Small intestine (tissue), 7 donors: Measurements from ENCODE around the gene CLEC18A. TPM values are rescaled to one million over a fixed set of nuclear protein-coding genes. Genes with fewer than 3 reads are reported as not detected.
"Not testable (repeated sequence)": the region's sequence is repeated elsewhere in the genome, so short reads cannot be mapped to it uniquely, and the experiment has no call there.

ENCODE experiments used
- DNase-seq, 2 donors: peaks; one replicate each; pipeline versions ENCODE4 v3.0.0 to v3.0.0-alpha.2; 2013
- FAIRE-seq: peaks from 2 replicates; lab custom pipeline; 2012; peaks lifted over from hg19 to GRCh38; lab: Jason Lieb, UNC
- H3K27ac ChIP-seq, 3 donors: one replicate each; pipeline ENCODE4 v1.5.1; 2013; ENCODE audit warnings: low read length in 2 of 3, mild to moderate bottlenecking in 2 of 3, control low read depth in 1 of 3, inconsistent platforms in 1 of 3, low read depth in 1 of 3, moderate library complexity in 1 of 3
- H3K27me3 ChIP-seq, 3 donors: one replicate each; pipeline ENCODE4 v1.6.1; 2013; ENCODE audit warnings: low read length in 3 of 3, inconsistent platforms in 1 of 3; ENCODE audit not compliant: control insufficient read depth in 3 of 3, insufficient read depth in 3 of 3
- H3K36me3 ChIP-seq, 3 donors: one replicate each; pipeline ENCODE4 v1.6.1; 2013; ENCODE audit warnings: low read length in 3 of 3, inconsistent platforms in 1 of 3, low read depth in 1 of 3, mild to moderate bottlenecking in 1 of 3, moderate library complexity in 1 of 3; ENCODE audit not compliant: control insufficient read depth in 3 of 3, insufficient read depth in 2 of 3
- H3K4me1 ChIP-seq, 3 donors: one replicate each; pipeline ENCODE4 v1.6.1; 2013; ENCODE audit warnings: low read length in 2 of 3, inconsistent platforms in 1 of 3, low read depth in 1 of 3, mild to moderate bottlenecking in 1 of 3, moderate library complexity in 1 of 3; ENCODE audit not compliant: control insufficient read depth in 3 of 3, insufficient read depth in 2 of 3
- H3K4me3 ChIP-seq, 3 donors: one replicate each; pipeline ENCODE4 v1.5.1; 2013; ENCODE audit warnings: low read length in 3 of 3, control low read depth in 1 of 3, inconsistent platforms in 1 of 3, low read depth in 1 of 3, mild to moderate bottlenecking in 1 of 3, moderate library complexity in 1 of 3
- H3K9me3 ChIP-seq, 2 donors: one replicate each; pipeline ENCODE4 v1.6.1; 2013; ENCODE audit warnings: low read depth in 1 of 2, low read length in 1 of 2; ENCODE audit not compliant: control insufficient read depth in 2 of 2, insufficient read depth in 1 of 2
- WGBS, 3 donors: extraction: QIAGEN DNeasy Blood & Tissue Kit; methylation state at CpG; one replicate each; pipeline ENCODE4 v1.1.7; 2013; 5-methylcytosine and 5-hydroxymethylcytosine counted together
- polyA plus RNA-seq, 4 donors: library from polyadenylated mRNA; stranded (reverse) in 3 of 4; unstranded in 1 of 4; fragments of 200-250 nt in 3 of 4; fragments of 120-200 nt in 1 of 4; gene quantifications; one replicate each; pipeline versions ENCODE4 v1.2.1 to v1.2.3, GENCODE V29; 2013
- donor health status: healthy with polysubstance abuse.
- donor health status: control.
- donor health status: control.
- donor health status: Bipolar disorder and iron deficiency.
- donor health status: healthy.

Gene CLEC18A
- polyA plus RNA-seq, 4 donors = 0.87 to 8.1 (median 2.9) TPM

- not testable (repeated sequence) for H3K4me1 ChIP-seq, DNase-seq, H3K27me3 ChIP-seq, H3K27ac ChIP-seq, H3K9me3 ChIP-seq, H3K4me3 ChIP-seq, FAIRE-seq, H3K36me3 ChIP-seq
- no CpG with 5 or more reads among the region's 5 CpGs for WGBS, 3 donors
Observed at GRCh38 chr16:69967688-69968087, 16.6 kb downstream of the CLEC18A start.

DNA sequence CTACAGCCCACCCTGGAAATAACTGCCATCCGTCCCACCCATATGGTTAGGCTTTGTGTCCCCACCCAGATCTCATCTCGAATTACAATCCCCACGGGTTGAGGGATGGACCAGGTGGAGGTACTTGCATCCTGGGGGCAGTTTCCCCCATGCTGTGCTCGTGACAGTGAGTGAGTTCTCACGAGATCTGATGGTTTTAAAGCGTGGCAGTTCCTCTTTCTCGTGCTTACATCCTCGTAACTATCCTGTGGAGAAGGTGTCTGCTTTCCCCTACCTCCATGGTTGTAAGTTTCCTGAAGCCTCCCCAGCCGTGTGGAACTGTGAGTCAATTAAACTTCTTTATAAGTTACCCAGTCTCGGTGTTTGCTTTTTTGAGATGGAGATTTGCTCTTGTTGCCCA is 17.0 kb downstream of the CLEC18A start:
- FAIRE-seq, H3K27ac ChIP-seq: not testable (repeated sequence)
- WGBS, 3 donors = no CpG with 5 or more reads among the region's 10 CpGs

DNA sequence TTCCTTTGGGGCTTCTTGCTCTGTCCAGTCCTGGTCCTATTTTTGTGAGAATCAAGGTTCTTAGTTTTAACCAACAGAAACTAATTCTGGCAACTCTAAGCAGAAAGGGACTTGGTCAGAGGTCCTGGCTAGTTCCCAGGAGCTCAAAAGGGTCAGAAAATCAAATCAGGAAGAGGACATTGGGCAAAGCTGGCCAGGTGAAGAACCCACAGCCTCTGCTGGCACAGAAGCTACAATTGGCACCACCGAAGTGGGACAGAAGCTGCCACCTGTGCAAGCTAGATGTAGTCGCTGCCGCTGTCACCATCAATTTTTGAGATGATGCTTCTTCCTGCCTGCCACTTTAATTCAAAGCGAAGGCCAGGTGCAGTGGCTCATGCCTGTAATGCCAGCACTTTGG is 18.5 kb downstream of the CLEC18A start:
- not testable (repeated sequence) for H3K36me3 ChIP-seq, FAIRE-seq, H3K27me3 ChIP-seq, DNase-seq, H3K27ac ChIP-seq, H3K4me1 ChIP-seq, H3K4me3 ChIP-seq, H3K9me3 ChIP-seq
- 77 to 94% (median 92%) methylated on average over 1 to 4 of the region's 4 CpGs for WGBS, 3 donors

More for the DNA sequence above, 17.0 kb downstream of the CLEC18A start:
- not testable (repeated sequence) for H3K27me3 ChIP-seq, H3K4me3 ChIP-seq, H3K36me3 ChIP-seq, H3K4me1 ChIP-seq, H3K9me3 ChIP-seq, DNase-seq

DNA sequence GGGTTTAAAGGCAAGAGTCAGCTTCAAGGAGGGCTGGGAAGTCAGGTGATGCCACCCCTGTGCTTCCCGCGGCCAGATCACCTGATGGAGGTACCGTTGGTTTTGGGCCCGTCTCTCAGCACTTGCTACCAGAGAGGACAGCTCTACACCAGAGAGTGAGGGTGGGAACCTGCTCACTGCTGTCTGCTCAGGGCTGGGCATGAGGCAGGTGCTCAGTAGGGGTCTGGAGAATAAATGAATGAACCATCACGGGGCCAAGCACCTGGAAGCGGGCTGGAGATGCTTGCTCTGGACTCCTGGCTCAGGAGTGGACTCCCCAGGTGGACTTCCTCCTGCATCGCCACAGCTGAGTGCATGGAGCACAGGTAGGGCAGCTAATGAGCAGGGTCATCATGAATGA is 21.0 kb downstream of the CLEC18A start:
- DNase-seq, H3K27me3 ChIP-seq, H3K4me3 ChIP-seq, H3K36me3 ChIP-seq, H3K9me3 ChIP-seq, H3K27ac ChIP-seq, FAIRE-seq, H3K4me1 ChIP-seq: not testable (repeated sequence)
- WGBS, 3 donors = 79 to 100% (median 81%) methylated on average over 3 to 4 of the region's 7 CpGs

DNA sequence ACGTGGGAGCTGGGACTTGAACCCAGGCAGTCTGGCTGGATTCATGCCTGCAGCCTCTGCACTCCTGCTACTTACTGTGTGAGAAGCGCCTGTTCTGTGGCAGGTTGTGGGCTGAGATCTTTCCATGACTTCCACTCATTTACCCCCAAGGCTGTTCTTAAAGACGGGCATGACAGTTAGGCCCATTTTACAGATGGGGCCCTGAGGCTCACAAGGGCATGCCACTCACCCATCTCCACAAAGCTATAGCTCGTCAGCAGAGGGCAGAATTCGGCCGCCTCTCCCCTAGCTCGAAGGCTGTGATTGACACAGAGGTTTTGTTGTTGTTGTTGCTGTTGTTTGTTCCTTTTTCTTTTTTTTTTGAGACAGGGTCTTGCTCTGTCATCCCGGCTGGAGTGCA is 21.8 kb downstream of the CLEC18A start:
- not testable (repeated sequence) for H3K36me3 ChIP-seq, H3K27me3 ChIP-seq, H3K4me1 ChIP-seq, FAIRE-seq, H3K27ac ChIP-seq, H3K4me3 ChIP-seq, DNase-seq, H3K9me3 ChIP-seq
- WGBS, 3 donors = 80 to 97% (median 86%) methylated on average over 3 to 6 of the region's 8 CpGs

GRCh38 chr16:69985196-69985595 is 34.1 kb downstream of the CLEC18A start:
- WGBS, 3 donors = 55 to 61% (median 60%) methylated on average over 1 of the region's 1 CpG
- FAIRE-seq, H3K27ac ChIP-seq, DNase-seq, H3K27me3 ChIP-seq, H3K9me3 ChIP-seq, H3K4me1 ChIP-seq, H3K4me3 ChIP-seq: not testable (repeated sequence)
- peaks cover 0 to 10% (median 3%) of the 10 kb centered on the region in 3 donors for H3K36me3 ChIP-seq

DNA sequence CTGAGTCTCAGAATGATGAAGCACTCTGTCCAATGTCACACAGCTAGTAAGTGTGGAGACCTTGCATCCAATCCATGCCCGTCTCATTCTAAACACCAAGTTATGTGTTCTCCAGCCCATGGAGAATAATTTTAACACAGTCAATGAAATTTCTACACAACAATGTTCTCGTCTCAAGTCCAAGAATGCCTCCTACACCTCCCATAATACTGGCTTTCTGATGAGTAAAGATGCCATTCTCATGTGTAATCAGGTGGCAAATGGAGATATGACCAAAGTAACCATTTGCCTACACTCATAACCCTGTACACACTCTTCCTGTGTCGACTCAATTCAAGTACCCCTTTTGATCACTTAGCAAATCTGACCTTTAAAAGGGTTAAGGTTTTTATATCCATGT is 46.8 kb downstream of the CLEC18A start:
- not testable (repeated sequence) for H3K27ac ChIP-seq, H3K9me3 ChIP-seq, H3K4me1 ChIP-seq, H3K27me3 ChIP-seq, FAIRE-seq, DNase-seq, H3K4me3 ChIP-seq
- WGBS, 3 donors = 74 to 90% (median 85%) methylated on average over 3 of the region's 3 CpGs
- H3K36me3 ChIP-seq = peaks cover 0 to 17% (median 0%) of the 10 kb centered on the region in 3 donors

- H3K4me3 ChIP-seq, H3K27me3 ChIP-seq, H3K9me3 ChIP-seq, DNase-seq, H3K4me1 ChIP-seq, FAIRE-seq, H3K27ac ChIP-seq: not testable (repeated sequence)
- WGBS, 3 donors = 84 to 92% (median 87%) methylated on average over 9 of the region's 9 CpGs
- H3K36me3 ChIP-seq = peaks cover 0 to 15% (median 0%) of the 10 kb centered on the region in 3 donors
Observed at GRCh38 chr16:69999801-70000200, 48.7 kb downstream of the CLEC18A start.

- H3K27me3 ChIP-seq, H3K9me3 ChIP-seq, FAIRE-seq, DNase-seq, H3K27ac ChIP-seq, H3K4me1 ChIP-seq, H3K4me3 ChIP-seq: not testable (repeated sequence)
- H3K36me3 ChIP-seq = peaks cover 0 to 13% (median 0%) of the 10 kb centered on the region in 3 donors
- WGBS, 3 donors = 84 to 97% (median 93%) methylated on average over 2 of the region's 2 CpGs
Observed at GRCh38 chr16:70003511-70003910, 52.4 kb downstream of the CLEC18A start.
